Activated CD4-positive, alpha-beta T cell treated with anti-CD3 and anti-CD28 coated beads, Interleukin-2, amount 50 U/mL, for 1 hour (primary cell): ENCODE data around the gene ADGRE3.

Experiments used
- DNase-seq: peaks from one replicate; pipeline ENCODE4 v3.0.0-alpha.2; 2020

The ADGRE3 gene, protein sequence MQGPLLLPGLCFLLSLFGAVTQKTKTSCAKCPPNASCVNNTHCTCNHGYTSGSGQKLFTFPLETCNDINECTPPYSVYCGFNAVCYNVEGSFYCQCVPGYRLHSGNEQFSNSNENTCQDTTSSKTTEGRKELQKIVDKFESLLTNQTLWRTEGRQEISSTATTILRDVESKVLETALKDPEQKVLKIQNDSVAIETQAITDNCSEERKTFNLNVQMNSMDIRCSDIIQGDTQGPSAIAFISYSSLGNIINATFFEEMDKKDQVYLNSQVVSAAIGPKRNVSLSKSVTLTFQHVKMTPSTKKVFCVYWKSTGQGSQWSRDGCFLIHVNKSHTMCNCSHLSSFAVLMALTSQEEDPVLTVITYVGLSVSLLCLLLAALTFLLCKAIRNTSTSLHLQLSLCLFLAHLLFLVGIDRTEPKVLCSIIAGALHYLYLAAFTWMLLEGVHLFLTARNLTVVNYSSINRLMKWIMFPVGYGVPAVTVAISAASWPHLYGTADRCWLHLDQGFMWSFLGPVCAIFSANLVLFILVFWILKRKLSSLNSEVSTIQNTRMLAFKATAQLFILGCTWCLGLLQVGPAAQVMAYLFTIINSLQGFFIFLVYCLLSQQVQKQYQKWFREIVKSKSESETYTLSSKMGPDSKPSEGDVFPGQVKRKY

DNA sequence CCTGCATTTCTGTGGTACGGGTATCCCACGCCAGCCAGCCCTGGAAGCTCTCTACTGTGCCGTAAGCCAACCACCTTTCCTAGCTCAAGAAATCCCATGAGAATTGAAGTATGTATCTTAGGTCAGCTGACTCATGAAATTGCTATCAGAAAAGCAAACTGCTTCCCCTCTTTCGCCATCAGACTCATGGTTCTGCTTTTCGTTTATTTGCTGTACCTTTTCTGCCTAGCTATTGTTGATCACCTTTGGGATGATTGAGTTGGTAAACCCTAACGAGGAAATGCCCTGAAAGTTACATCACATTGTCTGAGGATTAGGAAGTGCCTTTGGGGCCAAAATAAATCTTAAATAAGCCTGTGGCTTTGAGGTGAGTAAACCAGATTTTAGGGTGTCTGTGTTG lies at the start of gene ADGRE3:
Gene ADGRE3, minus strand, starts transcription at position 81 of the 400 bp plus-strand sequence. Its CDS starts 74 bp downstream, at position 7.
- no peak for DNase-seq

DNA sequence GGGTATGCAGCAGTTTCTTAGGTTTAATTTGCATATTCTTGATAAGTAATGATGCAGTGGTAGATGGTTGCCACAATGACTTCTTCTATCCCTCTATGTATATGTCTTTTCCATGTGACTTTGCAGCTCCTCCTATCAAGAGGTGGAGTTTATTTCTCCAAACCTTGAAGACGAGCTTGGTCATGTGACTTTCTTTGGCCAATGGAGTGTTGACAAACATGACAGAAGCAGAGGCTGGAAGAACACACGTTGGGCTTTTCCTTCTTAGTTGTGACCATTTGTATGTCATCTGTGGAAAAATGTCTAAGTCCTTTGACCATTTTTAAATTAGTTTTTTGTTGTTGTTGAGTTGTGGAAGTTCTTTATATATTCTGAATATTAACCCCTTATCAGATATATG lies 47.5 kb upstream of the ADGRE3 start:
- DNase-seq = no peak

DNA sequence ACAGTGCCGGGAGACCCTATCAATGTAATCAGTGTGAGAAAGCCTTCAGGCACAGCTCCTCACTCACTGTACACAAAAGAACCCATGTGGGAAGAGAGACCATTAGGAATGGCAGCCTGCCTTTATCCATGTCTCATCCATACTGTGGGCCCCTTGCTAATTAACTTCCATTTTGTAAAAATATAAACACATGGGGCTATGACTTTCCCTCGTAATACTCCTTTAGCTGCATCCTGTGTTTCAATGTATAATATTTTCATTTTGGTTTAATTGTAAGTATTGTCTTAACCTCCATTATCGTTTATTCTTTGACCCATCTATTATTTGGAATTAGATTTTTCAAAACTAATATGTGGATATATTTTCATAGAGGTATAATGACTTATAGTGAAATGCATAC lies 44.5 kb upstream of the ADGRE3 start:
- no peak for DNase-seq

DNA sequence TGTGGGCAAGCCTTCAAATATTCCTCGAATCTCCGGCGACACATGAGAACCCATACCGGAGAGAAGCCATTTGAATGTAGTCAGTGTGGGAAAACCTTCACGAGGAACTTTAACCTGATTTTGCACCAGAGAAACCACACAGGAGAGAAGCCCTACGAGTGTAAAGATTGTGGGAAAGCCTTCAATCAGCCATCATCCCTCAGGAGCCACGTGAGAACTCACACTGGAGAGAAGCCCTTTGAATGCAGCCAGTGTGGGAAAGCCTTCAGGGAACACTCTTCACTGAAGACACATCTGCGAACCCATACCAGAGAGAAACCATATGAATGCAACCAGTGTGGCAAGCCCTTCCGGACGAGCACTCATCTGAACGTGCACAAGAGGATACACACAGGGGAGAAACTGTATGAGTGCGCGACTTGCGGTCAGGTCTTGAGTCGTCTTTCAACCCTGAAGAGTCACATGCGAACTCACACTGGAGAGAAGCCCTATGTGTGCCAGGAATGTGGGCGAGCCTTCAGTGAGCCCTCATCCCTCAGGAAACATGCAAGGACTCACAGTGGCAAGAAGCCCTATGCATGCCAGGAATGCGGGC lies 44.0 kb upstream of the ADGRE3 start:
- DNase-seq = no peak

DNA sequence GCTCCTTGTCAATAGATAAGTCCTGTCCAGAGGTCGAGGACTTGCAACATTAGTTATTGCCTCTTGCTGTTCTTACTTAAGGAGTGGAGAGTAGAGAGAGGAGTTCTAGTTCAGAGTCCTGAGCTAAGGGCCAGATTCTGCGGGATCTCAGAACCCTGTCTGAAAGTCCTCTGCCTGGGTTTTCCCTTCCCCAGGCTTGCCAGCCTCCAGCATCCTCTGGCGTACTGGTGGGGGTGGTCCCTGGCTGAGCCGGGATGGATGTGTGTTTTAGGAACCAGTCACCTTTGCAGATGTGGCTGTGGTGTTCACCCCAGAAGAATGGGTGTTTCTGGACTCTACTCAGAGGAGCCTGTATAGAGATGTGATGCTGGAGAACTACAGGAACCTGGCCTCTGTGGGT lies 41.2 kb upstream of the ADGRE3 start:
- no peak for DNase-seq

DNA sequence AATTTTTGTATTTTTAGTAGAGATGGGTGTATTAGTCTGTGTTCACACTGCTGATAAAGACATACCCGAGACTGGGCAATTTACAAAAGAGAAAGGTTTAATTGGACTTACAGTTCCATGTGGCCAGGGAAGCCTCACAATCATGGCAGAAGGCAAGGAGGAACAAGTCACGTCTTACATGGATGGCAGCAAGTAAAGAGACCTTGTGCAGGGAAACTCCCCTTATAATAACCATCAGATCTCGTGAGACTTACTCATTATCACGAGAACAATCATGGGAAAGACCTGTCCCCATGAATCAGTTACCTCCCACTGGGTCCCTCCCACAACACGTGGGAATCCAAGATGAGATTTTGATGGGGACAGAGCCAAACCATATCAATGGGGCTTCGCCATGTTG lies 29.8 kb upstream of the ADGRE3 start:
- DNase-seq = no peak

DNA sequence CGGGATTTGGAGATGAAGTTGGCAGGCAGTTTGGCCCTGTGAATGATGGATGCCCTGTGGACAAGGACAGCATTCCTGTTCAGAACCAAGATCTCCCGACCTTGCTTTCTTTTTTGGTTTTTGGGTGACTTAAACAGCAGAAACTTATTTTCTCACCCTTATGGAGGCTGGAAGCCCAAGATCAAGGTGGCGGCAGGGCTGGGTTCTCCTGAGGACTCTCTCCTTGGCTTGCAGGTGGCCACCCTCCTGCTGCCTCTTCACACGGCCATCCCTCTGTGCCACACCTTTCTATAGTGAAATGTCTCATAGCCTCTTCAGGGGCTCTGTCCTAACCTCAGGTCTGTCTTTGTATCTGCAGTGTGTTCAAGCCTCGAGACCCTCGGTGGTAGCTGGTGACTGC lies 29.2 kb upstream of the ADGRE3 start:
- no peak for DNase-seq

DNA sequence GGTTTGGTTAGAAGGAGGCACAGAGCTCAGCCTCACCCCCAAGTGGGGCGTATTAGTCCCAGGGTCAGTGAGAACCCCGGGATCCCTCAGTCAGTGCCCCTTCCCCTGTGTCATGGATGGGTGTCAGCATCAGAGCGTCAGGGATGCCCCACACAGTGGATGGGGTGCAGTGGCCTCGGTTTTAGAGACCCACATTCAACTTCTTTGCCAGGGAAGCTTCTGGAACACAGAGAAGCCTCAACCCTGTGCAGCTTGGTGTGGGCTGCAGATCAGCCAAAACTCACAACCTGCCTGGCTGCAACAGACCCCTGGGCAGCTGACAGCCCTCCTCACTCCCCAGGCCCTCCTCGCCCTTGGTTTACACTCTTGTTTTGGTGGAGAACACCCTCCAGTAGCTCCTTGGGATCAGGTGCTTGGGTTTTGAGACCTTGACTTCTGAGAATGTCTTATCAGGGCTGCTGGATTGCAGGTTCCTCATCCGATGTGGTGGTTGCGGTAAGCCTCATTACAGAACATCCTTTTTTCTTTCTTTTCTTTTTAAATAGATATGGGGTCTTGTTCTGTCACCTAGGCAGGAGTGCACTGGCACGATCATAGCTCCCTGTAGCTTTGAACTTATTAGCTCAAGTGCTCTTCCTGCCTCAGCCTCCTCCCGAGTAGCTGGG lies 26.2 kb upstream of the ADGRE3 start:
- no peak for DNase-seq

DNA sequence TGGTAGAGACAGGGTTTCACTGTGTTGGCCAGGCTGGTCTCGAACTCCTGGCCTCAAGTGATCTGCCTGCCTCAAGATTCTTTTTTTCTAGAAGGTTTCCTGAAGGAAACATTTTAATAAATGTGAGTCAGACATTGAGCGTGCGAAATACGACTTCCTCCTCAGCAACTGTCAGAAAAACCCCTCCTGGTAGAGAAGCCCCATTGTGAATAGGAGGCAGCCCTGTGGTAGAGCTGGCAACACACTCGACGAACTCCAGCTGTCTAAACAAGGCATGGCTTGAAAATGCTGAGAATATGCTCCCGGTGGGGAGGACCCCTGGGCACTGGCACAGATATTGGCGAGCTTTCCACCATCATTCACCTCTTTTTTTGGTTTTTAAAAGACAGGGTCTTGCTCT lies 25.0 kb upstream of the ADGRE3 start:
- no peak for DNase-seq

DNA sequence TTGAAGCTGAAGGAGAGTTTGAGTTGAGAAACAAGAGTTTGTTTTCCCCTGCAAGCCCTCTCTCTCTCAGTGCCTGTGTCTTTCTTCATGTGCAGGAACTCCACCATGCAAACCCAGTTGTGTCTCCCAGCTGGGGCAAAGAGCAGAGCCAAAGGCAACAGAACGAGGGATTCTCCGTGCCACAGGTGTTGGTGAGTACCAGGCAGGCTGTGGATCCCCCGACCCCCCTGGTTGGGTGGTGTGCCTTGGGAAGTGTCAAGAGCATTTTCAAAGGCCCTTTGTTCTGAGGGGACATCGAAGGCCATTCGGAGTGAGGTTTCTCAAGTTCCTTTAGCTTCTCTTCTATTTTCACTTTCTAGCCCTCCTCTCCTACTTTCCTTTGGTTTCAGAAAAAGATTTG lies 20.8 kb upstream of the ADGRE3 start:
- DNase-seq = no peak

DNA sequence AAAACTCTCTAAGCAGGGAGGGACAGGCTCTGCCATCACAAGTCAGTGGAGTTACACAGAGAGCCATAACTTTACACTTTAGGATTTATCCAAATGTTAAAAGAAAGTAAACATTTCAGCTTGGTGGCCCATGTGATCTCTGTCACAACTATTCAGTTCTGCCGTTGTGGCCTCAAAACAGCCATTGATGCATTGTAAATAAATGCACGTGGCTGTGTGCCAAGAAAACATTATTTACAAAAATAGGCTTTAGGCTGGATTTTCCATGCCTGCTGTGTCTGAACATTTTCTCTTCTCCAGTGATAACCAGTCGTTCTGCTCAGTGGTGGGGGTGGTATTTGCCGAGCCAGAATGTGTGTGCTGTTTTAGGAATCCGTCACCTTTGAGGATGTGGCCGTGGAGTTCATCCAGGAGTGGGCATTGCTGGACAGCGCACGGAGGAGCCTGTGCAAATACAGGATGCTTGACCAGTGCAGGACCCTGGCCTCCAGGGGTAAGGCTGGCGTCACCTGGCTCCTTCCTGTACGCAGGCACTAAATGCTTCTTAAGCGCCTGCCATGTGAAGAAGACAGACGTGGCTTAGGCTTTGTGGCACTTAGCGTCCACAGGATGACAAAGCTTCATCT lies 20.1 kb upstream of the ADGRE3 start:
- DNase-seq = no peak

DNA sequence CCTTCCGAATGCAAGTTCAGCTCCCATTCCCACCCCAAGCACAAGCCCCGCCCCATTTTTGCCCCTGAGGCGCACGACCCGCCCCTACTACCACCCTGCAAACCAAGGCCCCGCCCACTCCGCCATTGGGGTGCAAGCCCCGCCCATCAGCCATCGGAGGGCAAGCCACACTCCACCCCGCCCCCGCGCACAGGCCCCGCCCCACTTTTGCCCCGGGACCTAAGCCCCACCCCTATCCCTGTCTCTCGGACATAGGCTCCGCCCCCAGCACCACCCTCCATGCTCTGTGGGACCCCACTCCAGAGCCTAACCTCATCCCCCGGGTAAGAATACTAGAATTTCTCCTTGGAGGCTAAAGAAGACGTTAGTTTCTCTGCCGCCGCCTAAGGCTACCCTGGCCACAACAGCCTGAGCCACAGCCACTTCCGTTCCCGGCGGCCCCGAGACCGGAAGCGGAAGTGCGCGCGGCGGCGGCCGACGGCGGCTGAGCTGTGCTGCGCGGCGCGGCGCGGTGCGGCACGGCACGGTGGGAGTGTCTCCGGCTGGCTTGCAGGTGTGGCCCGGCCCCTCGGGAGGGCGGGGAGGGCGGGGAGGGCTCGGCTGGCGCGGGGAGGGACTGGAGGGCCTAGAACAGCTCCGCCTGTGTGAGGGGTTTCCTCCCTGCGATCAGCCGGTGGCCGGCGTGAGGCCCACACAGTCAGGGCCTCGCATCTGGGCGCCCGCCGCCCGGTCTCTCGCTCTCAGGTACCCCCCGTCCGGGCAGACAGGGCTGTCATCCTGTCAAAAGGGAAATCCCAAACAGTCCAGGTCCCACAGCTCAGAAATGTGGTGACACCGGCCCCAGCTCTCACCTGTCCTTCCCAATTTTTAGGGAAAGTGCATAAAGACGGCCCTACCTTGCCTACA lies 15.2 kb upstream of the ADGRE3 start, which contains the start of gene ZNF333:
Gene ZNF333, plus strand, starts transcription at position 451 of the 906 bp plus-strand sequence. CDS start 3,444 bp downstream, outside the sequence.
- peak; percentile 99 for DNase-seq

DNA sequence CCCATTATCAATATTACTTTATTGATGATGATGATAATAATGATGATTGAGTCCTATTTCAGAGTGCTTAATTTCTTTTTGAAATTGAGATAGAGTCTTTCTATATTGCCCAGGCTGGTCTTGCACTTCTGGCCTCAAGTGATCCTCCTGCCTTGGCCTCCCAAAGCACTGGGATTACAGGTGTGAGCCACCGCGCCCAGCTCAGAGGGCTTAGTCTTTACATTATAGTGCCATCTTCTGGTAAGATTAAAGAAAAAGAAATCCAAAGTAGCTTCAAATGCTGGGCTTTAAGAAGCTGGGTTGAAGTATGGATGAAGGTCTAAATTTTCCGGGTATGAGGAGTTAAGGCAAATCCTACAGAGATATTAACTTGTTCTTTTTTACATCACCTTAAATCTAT lies 11.8 kb upstream of the ADGRE3 start:
- DNase-seq = peak; percentile 12

DNA sequence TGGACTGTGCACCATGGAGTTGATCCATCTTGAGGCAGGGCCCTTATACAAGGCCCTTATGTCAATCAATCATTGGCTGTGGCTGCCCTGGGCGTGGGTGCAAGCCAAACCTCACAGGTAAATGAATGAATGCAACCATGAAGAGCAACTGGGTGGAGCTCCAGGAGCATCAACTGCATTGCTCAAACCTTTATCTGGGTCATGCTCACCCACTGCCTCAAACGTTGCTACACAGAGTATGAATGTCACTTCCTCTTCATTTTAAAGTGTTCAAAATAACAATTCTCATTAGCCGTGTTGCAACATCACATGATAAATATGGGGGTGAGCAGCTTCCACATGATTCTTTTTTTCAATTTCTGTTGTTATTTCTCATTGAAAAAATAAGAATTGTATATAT lies 8.8 kb upstream of the ADGRE3 start:
- DNase-seq = no peak

DNA sequence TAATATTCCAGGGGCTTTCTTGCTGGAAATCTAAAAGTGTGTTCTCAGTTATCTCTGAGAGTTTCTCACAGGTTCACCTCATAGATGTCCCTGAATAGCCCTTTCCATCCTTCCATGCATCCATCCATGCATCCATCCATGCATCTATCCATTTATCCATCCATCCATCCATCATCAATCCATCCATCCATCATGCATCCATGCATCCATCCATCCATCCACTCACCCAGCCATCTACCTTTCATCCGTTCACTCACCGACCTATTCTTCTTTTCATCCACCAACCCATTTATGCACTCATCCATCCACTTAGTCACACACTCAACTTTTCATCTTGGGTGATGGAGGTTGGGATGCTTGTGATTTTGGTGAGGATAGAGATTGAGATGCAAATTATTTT lies 7.4 kb upstream of the ADGRE3 start:
- DNase-seq = no peak

DNA sequence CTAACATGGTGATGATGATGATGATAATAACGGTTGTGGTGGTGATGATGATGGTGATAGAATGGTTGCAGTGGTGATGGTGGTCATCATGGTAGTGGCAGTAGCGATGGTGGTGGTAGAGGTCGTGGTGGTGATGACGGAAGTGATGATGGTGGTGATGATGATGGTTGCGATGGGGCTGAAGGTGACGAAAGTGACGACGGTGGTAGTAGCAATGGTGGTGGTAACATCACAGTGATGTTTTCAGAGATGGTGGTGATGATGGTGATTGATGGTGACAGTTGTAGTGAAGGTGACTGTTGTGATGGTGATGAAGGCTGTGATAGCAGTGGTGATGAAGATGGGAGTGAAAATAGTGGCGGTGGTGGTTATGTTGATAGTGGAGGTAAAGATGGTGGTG lies 3.6 kb upstream of the ADGRE3 start:
- DNase-seq = no peak

DNA sequence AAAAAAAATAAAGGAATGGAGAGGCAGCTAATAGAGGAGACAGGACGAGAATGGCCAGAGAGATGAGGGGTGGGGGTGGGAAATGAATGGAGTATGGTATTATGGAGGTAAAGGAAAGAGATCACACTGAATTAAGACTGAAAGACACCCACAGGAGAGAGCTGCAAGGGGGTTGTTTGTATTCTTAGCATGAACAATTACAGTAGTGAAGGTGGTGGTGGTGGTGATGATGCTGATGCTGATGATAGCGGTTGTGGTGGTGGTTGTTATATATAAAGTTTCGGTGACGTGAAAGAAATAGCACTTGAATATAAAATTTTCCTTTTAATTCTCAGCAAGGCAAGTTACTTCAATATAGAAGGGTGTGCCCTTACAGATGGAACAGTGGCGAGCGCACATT lies 2.8 kb upstream of the ADGRE3 start:
- DNase-seq = no peak

DNA sequence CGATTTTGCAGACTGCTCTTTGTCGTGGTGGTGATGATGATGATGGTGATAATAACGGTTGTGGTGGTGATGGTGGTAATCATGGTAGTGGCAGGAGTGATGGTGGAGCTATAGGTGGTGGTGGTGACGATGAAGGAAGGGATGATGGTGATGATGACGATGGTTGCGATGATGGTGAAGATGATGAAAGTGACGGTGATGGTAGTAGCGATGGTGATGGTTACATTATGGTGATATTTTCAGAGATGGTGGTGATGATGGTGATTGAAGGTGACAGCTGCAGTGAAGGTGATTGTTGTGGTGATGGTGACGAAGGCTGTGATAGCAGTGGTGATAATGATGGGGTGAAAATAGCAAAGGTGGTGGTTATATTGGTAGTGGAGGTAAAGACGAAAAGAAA lies 2.1 kb upstream of the ADGRE3 start:
- DNase-seq = no peak

DNA sequence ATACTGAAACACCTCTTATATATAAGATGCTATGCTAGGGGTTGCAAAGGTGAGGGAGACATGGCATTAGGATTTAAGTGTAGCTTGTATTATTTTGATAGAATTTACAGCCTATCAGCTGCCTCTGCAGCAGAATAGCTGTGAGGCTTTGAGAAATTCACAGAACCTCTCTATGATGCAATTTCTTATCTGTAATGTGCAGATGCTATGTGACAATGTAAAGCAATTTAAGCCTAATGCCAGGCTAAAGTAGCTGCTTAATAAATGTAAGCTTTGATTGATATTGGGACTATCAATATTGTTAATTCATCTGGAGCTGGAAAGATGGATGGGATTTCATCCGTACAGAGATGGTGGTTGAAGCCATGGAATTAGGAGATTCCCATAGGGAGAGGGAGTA lies 1.6 kb downstream of the ADGRE3 start:
- no peak for DNase-seq

DNA sequence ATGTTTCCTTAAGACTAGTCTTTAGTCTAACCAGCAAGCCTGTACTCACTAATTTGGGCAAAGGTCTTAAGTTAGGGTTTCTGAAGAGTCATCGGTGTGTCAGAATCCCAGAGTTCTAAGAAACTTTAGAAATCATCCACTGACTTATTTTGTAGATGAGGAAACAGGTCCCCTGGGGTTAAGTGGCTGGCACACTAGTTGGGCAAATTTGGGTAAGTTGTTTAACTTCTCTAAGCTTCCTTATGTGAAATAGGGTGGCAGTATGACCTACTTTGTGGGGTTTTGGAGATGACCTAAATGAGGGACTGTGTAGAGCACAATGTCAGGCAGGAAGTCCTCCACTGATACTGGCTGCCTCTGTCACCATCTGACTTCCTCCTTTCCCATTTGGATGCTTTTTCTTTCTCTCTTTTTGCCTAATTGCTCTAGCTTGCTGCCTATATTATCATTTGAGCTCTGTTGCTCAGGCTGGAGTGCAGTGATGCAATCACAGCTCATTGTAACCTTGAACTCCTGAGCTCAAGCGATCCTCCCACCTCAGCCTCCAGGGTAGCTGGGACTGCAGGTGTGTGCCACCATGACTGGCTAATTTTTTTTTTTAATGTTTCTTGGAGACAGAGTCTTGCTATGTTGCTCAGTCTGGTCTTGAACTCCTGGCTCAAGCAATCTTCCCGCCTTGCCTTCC lies 2.3 kb downstream of the ADGRE3 start:
- DNase-seq = no peak

DNA sequence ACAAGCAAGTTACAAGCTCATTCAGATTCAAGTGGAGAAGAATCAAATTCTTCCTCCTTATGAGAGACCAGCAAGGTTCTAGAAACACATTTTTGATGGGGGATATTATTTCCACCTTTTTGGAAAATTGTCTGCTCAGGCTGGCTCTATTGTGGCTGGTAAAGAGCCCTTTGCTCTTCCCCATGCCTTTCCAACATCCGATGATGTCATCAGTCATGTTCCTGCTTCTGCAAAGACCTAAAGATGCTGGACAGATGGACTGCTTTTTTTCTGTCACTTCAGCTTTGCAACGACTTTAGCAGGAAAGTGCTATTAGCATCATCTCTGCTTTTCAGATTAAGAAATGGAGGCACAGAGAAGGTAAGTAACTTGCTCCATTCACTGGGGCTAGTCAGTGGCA lies 4.2 kb downstream of the ADGRE3 start:
- DNase-seq = no peak
